Calu3 (cell line): ENCODE data around the gene SRSF7. TPM values are rescaled to one million over a fixed set of nuclear protein-coding genes. Genes with fewer than 3 reads are reported as not detected.

ENCODE experiments used
- total RNA-seq: library from RNA; stranded (reverse); gene quantifications from 2 replicates; pipeline ENCODE4 v1.2.3, GENCODE V29; 2022

The SRSF7 gene
- total RNA-seq, 1 experiment from 2014 or later = 203 TPM

Other genes with a start within 250 kb of the SRSF7 start
- 47.6 and 51.3 TPM in 2 replicates for gene HNRNPLL, start 148.4 kb downstream of the SRSF7 start, total RNA-seq
- gene GALM, start 85.2 kb downstream of the SRSF7 start, total RNA-seq = 9.1 and 11.3 TPM in 2 replicates
- gene GEMIN6, start 26.8 kb upstream of the SRSF7 start, total RNA-seq = 24.4 TPM in 2 replicates
- 14.3 and 20.3 TPM in 2 replicates for gene DHX57, start 124.6 kb upstream of the SRSF7 start, total RNA-seq
- gene MORN2, start 124.6 kb upstream of the SRSF7 start, total RNA-seq = 12.9 and 15.1 TPM in 2 replicates
- gene ARHGEF33, start 138.5 kb upstream of the SRSF7 start, total RNA-seq = 0.34 and 0.71 TPM in 2 replicates